Breast epithelium (tissue), 3 donors: ENCODE results near the gene CLDN25.

Experiments used
- POLR2A ChIP-seq: fragments of 450-650 bp; IDR thresholded peaks from one replicate; pipeline ENCODE4 v1.6.1; 2016; ENCODE audit warnings: antibody characterized with exemption, mild to moderate bottlenecking, moderate library complexity
- POLR2AphosphoS5 ChIP-seq, 3 donors: sonication (generic); formaldehyde crosslinking; IDR thresholded peaks; one replicate each; pipeline ENCODE4 v1.6.1; 2017; ENCODE audit warnings: antibody characterized with exemption in 3 of 3
- TF ChIP-seq, protein P1 (sequence below), 3 donors: fragments of 450-650 bp; IDR thresholded peaks; one replicate each; pipeline ENCODE4 v1.5.1; 2016 to 2017; ENCODE audit warnings: antibody characterized with exemption in 3 of 3, mild to moderate bottlenecking in 3 of 3, moderate library complexity in 3 of 3

DNA sequence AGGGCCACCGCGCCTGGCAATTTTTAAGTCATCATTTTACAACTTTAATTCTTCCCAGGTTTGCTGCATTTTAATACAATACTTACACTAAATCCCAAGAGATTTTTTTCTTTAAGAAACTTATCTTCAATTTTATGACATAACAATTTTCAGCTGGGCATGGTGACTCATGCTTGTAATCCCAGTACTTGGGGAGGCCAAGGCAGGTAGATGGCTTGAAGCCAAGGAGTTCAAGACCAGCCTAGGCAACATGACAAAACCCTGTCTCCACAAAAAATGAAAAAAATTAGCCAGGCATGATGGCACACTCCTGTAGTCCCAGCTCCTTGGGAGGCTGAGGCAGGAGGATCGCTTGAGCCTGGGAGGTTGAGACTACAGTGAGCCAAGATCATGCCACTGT is 38.8 kb downstream of the CLDN25 start:
- TF ChIP-seq, protein P1, sequence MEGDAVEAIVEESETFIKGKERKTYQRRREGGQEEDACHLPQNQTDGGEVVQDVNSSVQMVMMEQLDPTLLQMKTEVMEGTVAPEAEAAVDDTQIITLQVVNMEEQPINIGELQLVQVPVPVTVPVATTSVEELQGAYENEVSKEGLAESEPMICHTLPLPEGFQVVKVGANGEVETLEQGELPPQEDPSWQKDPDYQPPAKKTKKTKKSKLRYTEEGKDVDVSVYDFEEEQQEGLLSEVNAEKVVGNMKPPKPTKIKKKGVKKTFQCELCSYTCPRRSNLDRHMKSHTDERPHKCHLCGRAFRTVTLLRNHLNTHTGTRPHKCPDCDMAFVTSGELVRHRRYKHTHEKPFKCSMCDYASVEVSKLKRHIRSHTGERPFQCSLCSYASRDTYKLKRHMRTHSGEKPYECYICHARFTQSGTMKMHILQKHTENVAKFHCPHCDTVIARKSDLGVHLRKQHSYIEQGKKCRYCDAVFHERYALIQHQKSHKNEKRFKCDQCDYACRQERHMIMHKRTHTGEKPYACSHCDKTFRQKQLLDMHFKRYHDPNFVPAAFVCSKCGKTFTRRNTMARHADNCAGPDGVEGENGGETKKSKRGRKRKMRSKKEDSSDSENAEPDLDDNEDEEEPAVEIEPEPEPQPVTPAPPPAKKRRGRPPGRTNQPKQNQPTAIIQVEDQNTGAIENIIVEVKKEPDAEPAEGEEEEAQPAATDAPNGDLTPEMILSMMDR (IDR thresholded peaks at IDR 0.05) = no peak
- TF ChIP-seq POLR2AphosphoS5 (IDR thresholded peaks at IDR 0.05) (no peak), POLR2A (no peak)
